Glutamatergic neuron (in vitro differentiated cells): ENCODE results near the gene SLF1. TPM values are rescaled to one million over a fixed set of nuclear protein-coding genes. Genes with fewer than 3 reads are reported as not detected.

Experiments
- DNase-seq: peaks from one replicate; pipeline ENCODE4 v3.0.0; 2022
- H3K27ac Mint-ChIP-seq: one replicate; pipeline ENCODE4 v1.8.0; 2020; ENCODE audit warnings: mild to moderate bottlenecking, mixed read lengths, inconsistent platforms; ENCODE audit not compliant: unreplicated experiment
- H3K27me3 Mint-ChIP-seq: one replicate; pipeline ENCODE4 v1.8.0; 2020; ENCODE audit warnings: mild to moderate bottlenecking, moderate library complexity, mixed read lengths, inconsistent platforms; ENCODE audit not compliant: unreplicated experiment
- H3K36me3 Mint-ChIP-seq: one replicate; pipeline ENCODE4 v1.8.0; 2020; ENCODE audit warnings: mild to moderate bottlenecking, mixed read lengths, inconsistent platforms; ENCODE audit not compliant: unreplicated experiment
- H3K4me1 Mint-ChIP-seq: one replicate; pipeline ENCODE4 v1.8.0; 2020; ENCODE audit warnings: mild to moderate bottlenecking, low read depth, mixed read lengths, inconsistent platforms; ENCODE audit not compliant: unreplicated experiment
- H3K4me3 Mint-ChIP-seq: one replicate; pipeline ENCODE4 v1.8.0; 2020; ENCODE audit warnings: mild to moderate bottlenecking, mixed read lengths, inconsistent platforms; ENCODE audit not compliant: unreplicated experiment
- H3K9me3 Mint-ChIP-seq: one replicate; pipeline ENCODE4 v1.8.0; 2020; ENCODE audit warnings: mild to moderate bottlenecking, moderate library complexity, mixed read lengths, inconsistent platforms; ENCODE audit not compliant: unreplicated experiment
- CTCF ChIP-seq: fragments of 200-600 bp; sonication (generic); IDR thresholded peaks from one replicate; pipeline ENCODE4 v1.5.0; 2021; ENCODE audit not compliant: partially characterized antibody, unreplicated experiment
- total RNA-seq: library from RNA; stranded (reverse); fragmentation: NEBNext Ultra II Directional; extraction: Animal tissue kit (Norgen Biotek cat#: 25700); gene quantifications from one replicate; pipeline ENCODE4 v1.2.1, GENCODE V29; 2021; ENCODE audit not compliant: unreplicated experiment

The SLF1 gene
- total RNA-seq, 1 donor from 2014 or later: 2.6 TPM

- TF ChIP-seq CTCF: no peak
- no peak overlapping the region for H3K27ac Mint-ChIP-seq
- H3K4me3 Mint-ChIP-seq: no peak overlapping the region
- H3K27me3 Mint-ChIP-seq: no peaks in the 10 kb centered on the region
- H3K9me3 Mint-ChIP-seq: peaks cover 2% of the 10 kb centered on the region
- no peaks in the 10 kb centered on the region for H3K36me3 Mint-ChIP-seq
- no peaks in the 10 kb centered on the region for H3K4me1 Mint-ChIP-seq
- no peak for DNase-seq
These were observed 54.3 kb downstream of the SLF1 start for GRCh38 chr5:94672746-94673145.

GRCh38 chr5:94674490-94675382 is 56.3 kb downstream of the SLF1 start:
- no peaks in the 10 kb centered on the region for H3K27me3 Mint-ChIP-seq

GRCh38 chr5:94675965-94676618 is 57.6 kb downstream of the SLF1 start:
- no peak overlapping the region for H3K27ac Mint-ChIP-seq
- no peak for TF ChIP-seq CTCF
- H3K4me1 Mint-ChIP-seq: no peaks in the 10 kb centered on the region
- DNase-seq: no peak
- H3K27me3 Mint-ChIP-seq: no peaks in the 10 kb centered on the region
- H3K9me3 Mint-ChIP-seq: no peaks in the 10 kb centered on the region
- H3K36me3 Mint-ChIP-seq: no peaks in the 10 kb centered on the region
- H3K4me3 Mint-ChIP-seq: no peak overlapping the region

More at GRCh38 chr5:94674490-94675382, 56.3 kb downstream of the SLF1 start:
- Mint-ChIP-seq H3K4me1 (no peaks in the 10 kb centered on the region), H3K36me3 (no peaks in the 10 kb centered on the region), H3K4me3 (no peak overlapping the region), H3K9me3 (no peaks in the 10 kb centered on the region), H3K27ac (no peak overlapping the region)
- no peak for DNase-seq
- no peak for TF ChIP-seq CTCF

GRCh38 chr5:94682814-94683520 is 64.5 kb downstream of the SLF1 start:
- Mint-ChIP-seq H3K27ac (no peak overlapping the region), H3K4me3 (no peak overlapping the region), H3K36me3 (no peaks in the 10 kb centered on the region), H3K9me3 (no peaks in the 10 kb centered on the region), H3K27me3 (no peaks in the 10 kb centered on the region), H3K4me1 (no peaks in the 10 kb centered on the region)
- no peak for TF ChIP-seq CTCF
- DNase-seq: no peak
